ENCODE measurements around the gene GLMP. TPM values are rescaled to one million over a fixed set of nuclear protein-coding genes. Genes with fewer than 3 reads are reported as not detected.

Gene GLMP
- total and polyA plus RNA-seq, 2 donors (not counting 3 experiments of a cell fraction or from before 2014, with no cell fraction given) = 84.3 to 109 TPM

DNA sequence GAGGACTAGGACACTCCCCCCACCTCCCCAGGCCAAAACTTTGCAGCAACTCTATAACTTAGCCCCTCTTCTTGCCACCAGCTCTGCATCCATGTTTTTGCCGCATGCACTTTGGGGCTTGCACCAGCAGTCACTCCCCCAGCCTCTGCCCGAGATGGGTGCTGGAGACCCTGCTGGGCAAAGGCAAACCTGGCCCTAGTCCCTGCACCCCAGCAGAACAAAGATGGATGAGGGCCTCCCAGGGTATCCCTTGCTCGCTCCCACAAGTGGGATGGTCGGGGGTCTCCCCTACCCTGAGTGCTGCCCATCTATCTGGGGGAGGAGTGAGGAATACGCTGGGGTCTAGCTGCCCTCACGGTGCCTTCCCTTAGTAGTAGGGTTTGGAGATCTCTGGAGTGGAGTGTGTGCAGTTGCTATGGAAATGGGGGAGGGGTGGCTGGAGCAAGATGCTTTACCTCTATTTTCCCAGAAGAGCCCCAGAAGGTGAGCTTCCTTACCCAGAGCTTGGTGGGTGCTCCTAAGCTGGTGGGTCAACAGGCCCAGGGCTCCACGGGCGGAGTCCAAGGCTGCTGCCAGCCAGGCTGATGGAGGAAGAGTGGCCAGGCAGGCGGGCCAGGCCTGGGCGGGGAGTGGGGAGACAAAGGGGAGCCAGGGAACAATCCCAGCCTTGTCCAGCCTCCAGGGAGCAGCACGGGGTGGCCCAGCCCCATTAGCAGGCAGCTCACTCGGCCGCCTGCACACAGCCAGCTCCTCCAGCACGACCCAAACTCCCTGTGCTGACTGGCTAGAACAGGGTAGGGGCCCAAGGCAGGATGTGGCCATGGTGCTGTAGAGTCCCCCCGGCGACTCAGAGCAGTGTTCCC lies 47.8 kb downstream of the GLMP start, which contains the start of gene PAQR6:
TSS of gene PAQR6 (minus strand) at position 597 of the 863 bp plus-strand sequence. CDS start 1,325 bp downstream, outside the sequence.
- peaks cover 7 to 35% of the 10 kb centered on the region in 2 experiments for H3K36me3 ChIP-seq (ENCODE audit: control insufficient read depth in 2 of 2, extremely low read depth in 1 of 2, insufficient read depth in 2 of 2, low read length in 2 of 2)
- FAIRE-seq = no peak
- no peaks in the 10 kb centered on the region for H3K9me1 ChIP-seq (replicated peaks; ENCODE audit: control insufficient read depth, extremely low read depth, insufficient read depth, low read length)
- H3K9me3 ChIP-seq (replicated peaks; ENCODE audit: control insufficient read depth, insufficient read depth, low read length) = no peaks in the 10 kb centered on the region
- DNase-seq (ENCODE audit: low read depth, low spot score) = no peak
- TF ChIP-seq JUN (IDR thresholded peaks at IDR 0.05; ENCODE audit: borderline replicate concordance, insufficient read depth, insufficient read length, low read depth) (no peak), POLR2A (IDR thresholded peaks at IDR 0.05; ENCODE audit: low read depth, low read length) (peak; percentile 45)
- TF ChIP-seq, protein P1, sequence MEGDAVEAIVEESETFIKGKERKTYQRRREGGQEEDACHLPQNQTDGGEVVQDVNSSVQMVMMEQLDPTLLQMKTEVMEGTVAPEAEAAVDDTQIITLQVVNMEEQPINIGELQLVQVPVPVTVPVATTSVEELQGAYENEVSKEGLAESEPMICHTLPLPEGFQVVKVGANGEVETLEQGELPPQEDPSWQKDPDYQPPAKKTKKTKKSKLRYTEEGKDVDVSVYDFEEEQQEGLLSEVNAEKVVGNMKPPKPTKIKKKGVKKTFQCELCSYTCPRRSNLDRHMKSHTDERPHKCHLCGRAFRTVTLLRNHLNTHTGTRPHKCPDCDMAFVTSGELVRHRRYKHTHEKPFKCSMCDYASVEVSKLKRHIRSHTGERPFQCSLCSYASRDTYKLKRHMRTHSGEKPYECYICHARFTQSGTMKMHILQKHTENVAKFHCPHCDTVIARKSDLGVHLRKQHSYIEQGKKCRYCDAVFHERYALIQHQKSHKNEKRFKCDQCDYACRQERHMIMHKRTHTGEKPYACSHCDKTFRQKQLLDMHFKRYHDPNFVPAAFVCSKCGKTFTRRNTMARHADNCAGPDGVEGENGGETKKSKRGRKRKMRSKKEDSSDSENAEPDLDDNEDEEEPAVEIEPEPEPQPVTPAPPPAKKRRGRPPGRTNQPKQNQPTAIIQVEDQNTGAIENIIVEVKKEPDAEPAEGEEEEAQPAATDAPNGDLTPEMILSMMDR (IDR thresholded peaks at IDR 0.05; ENCODE audit: extremely low read depth in 1 of 2, insufficient read depth in 1 of 2, low read depth in 1 of 2, low read length in 2 of 2) = no peak
- no peaks in the 10 kb centered on the region for H4K20me1 ChIP-seq (replicated peaks; ENCODE audit: control insufficient read depth, extremely low read depth, insufficient read depth, low read length)
- H3K4me1 ChIP-seq (ENCODE audit: control insufficient read depth, extremely low read depth, insufficient read depth, low read length) = peaks cover 14% of the 10 kb centered on the region
- no peak within 1 kb of the TSS for H2AFZ ChIP-seq (ENCODE audit: low read depth, low read length)
- ChIA-PET POLR2A (no interaction called here), CTCF (interaction anchor here (0.9 to 3.8 kb wide), 4 partner anchors 13 to 102 kb away, joined by 3 to 17 read pairs (median 3); no protein-coding TSS in a partner anchor)
- no TSS peak for BruUV-seq (replicated peaks)
- H3K9ac ChIP-seq (replicated peaks; ENCODE audit: extremely low read depth, insufficient read depth, low read length) = no peak within 1 kb of the TSS
- dilution Hi-C loops (cut with MboI; ENCODE audit: extremely low pct_ligation_motif_present, low sequenced_read_pairs) = no loop called here
- H3K27me3 ChIP-seq (ENCODE audit: control insufficient read depth in 2 of 2, insufficient read depth in 2 of 2, low read length in 2 of 2) = peaks cover 0 to 4% of the 10 kb centered on the region in 2 experiments
- H3K4me3 ChIP-seq (replicated peaks in 1 of 3; ENCODE audit: insufficient read depth in 1 of 3, low read depth in 1 of 3, low read length in 3 of 3) = no peak within 1 kb of the TSS
- H3K4me2 ChIP-seq (ENCODE audit: insufficient read depth, low read length) = no peak within 1 kb of the TSS
- no peak within 1 kb of the TSS for H3K27ac ChIP-seq (ENCODE audit: insufficient read depth, low read depth, low read length)
- intact Hi-C loops (cut with micrococcal nuclease) = no loop called here
- no peaks in the 10 kb centered on the region for H3K79me2 ChIP-seq (ENCODE audit: control insufficient read depth, insufficient read depth, low read length)

Data from endothelial cell of umbilical vein (primary cell).